GM12878 (cell line): ENCODE results near the gene IRF2. TPM values are rescaled to one million over a fixed set of nuclear protein-coding genes. Genes with fewer than 3 reads are reported as not detected.
A peak's percentile ranks its signal among the peaks of the same experiment; 100 is the strongest.

ENCODE experiments used
- ATAC-seq: fragments of 200-7000 bp; cut with Tn5 transposase; 3 replicates; pipeline ENCODE4 v1.9.1; 2020; ENCODE audit warnings: mild to moderate bottlenecking, moderate library complexity
- BruUV-seq: library from RNA; stranded (reverse); fragments of 400-500 nt; replicated peaks from 2 replicates; lab custom pipeline; 2021; lab: Mats Ljungman, UMichigan
- CTCF ChIA-PET: fragments of 300-600 bp; sonication (Branson Sonifier 250); formaldehyde crosslinking; extraction: SDS; loops from one replicate; lab custom pipeline; 2021; ENCODE audit warnings: inconsistent platforms; lab: Yijun Ruan, JAX
- POLR2A ChIA-PET: fragments of 350-600 bp; formaldehyde crosslinking; extraction: SDS; loops from one replicate; lab custom pipeline; 2021; ENCODE audit warnings: inconsistent platforms; lab: Charles Lee
- RAD21 ChIA-PET: fragments of 300-600 bp; sonication (Branson Sonifier 250); formaldehyde crosslinking; loops from one replicate; lab custom pipeline; 2023; ENCODE audit warnings: antibody characterized with exemption; ENCODE audit not compliant: unreplicated experiment; lab: Charles Lee
- SMC1A ChIA-PET: fragments of 300-600 bp; sonication (Branson Sonifier 250); formaldehyde crosslinking; loops from one replicate; lab custom pipeline; 2023; ENCODE audit not compliant: unreplicated experiment, uncharacterized antibody; lab: Charles Lee
- DNase-seq: peaks from one replicate; pipeline ENCODE4 v3.0.0-alpha.2; 2011; ENCODE audit warnings: low read depth, low spot score
- FAIRE-seq: peaks from 3 replicates; lab custom pipeline; 2011; peaks lifted over from hg19 to GRCh38; lab: Jason Lieb, UNC
- H2AFZ ChIP-seq: 2 replicates; pipeline ENCODE4 v1.6.0; 2011; ENCODE audit warnings: low read depth, low read length, control low read depth; ENCODE audit not compliant: control insufficient read depth
- H3K27ac ChIP-seq: 2 replicates; pipeline ENCODE4 v1.5.1; 2011; ENCODE audit warnings: control low read depth; ENCODE audit not compliant: control insufficient read depth, insufficient read depth
- H3K27me3 ChIP-seq, 2 experiments: replicated peaks in 1 of 2; 2 replicates each; pipeline versions ENCODE4 v1.6.0 to v1.6.1; 2011; ENCODE audit warnings: low read length in 1 of 2; ENCODE audit not compliant: control insufficient read depth in 2 of 2, insufficient read depth in 2 of 2
- H3K36me3 ChIP-seq, 2 experiments: 2 replicates each; pipeline ENCODE4 v1.5.1; 2011; ENCODE audit warnings: low read length in 1 of 2; ENCODE audit not compliant: control insufficient read depth in 2 of 2, insufficient read depth in 2 of 2
- H3K4me1 ChIP-seq: 2 replicates; pipeline ENCODE4 v1.6.1; 2011; ENCODE audit warnings: mild to moderate bottlenecking, low read length, moderate library complexity, mixed read lengths; ENCODE audit not compliant: control insufficient read depth, insufficient read depth
- H3K4me2 ChIP-seq: 2 replicates; pipeline ENCODE4 v1.6.0; 2011; ENCODE audit warnings: control low read depth; ENCODE audit not compliant: control insufficient read depth, insufficient read depth
- H3K4me3 ChIP-seq: fragments of 200-600 bp; sonication (generic); 2 replicates; pipeline ENCODE4 v1.5.1; 2016
- H3K79me2 ChIP-seq: 2 replicates; pipeline ENCODE4 v1.6.0; 2011; ENCODE audit warnings: low read length; ENCODE audit not compliant: control insufficient read depth, insufficient read depth
- H3K9ac ChIP-seq: 2 replicates; pipeline ENCODE4 v1.8.0; 2011; ENCODE audit warnings: low read length, control low read depth, mixed read lengths; ENCODE audit not compliant: control insufficient read depth, insufficient read depth
- H3K9me3 ChIP-seq: replicated peaks from 3 replicates; pipeline ENCODE4 v1.5.1; 2011; ENCODE audit warnings: mild to moderate bottlenecking, low read length; ENCODE audit not compliant: control insufficient read depth, insufficient read depth
- H4K20me1 ChIP-seq: 2 replicates; pipeline ENCODE4 v1.6.0; 2011; ENCODE audit not compliant: control insufficient read depth, insufficient read depth
- ATF7 ChIP-seq: fragments of 450-650 bp; IDR thresholded peaks from 2 replicates; pipeline ENCODE4 v1.6.1; 2016; ENCODE audit warnings: low read depth, mild to moderate bottlenecking
- BCL3 ChIP-seq: IDR thresholded peaks from 2 replicates; pipeline ENCODE4 v1.6.1; 2011; ENCODE audit warnings: borderline replicate concordance, low read depth, mild to moderate bottlenecking, moderate library complexity, low read length; ENCODE audit not compliant: insufficient read depth, poor library complexity, severe bottlenecking
- CREM ChIP-seq: IDR thresholded peaks from 2 replicates; pipeline ENCODE4 v1.6.1; 2014; ENCODE audit warnings: antibody characterized with exemption, low read depth
- ELK1 ChIP-seq: IDR thresholded peaks from 2 replicates; pipeline ENCODE4 v1.6.1; 2012; ENCODE audit warnings: low read depth, low read length, improper control_type of control experiment
- ESRRA ChIP-seq: IDR thresholded peaks from 2 replicates; pipeline ENCODE4 v1.6.1; 2012; ENCODE audit warnings: mild to moderate bottlenecking, low read length, improper control_type of control experiment
- HDAC6 ChIP-seq: fragments of 200-600 bp; sonication (generic); IDR thresholded peaks from one replicate; pipeline ENCODE4 v1.8.0; 2017; ENCODE audit warnings: antibody characterized with exemption; ENCODE audit not compliant: unreplicated experiment
- KLF5 ChIP-seq: fragments of 450-650 bp; IDR thresholded peaks from 2 replicates; pipeline ENCODE4 v1.6.1; 2014; ENCODE audit warnings: mild to moderate bottlenecking; ENCODE audit not compliant: partially characterized antibody
- NR2C2 ChIP-seq: IDR thresholded peaks from 2 replicates; pipeline ENCODE4 v1.6.1; 2011; ENCODE audit warnings: borderline replicate concordance, low read depth; ENCODE audit not compliant: control insufficient read depth, insufficient read length
- PAX8 ChIP-seq: fragments of 450-650 bp; IDR thresholded peaks from 2 replicates; pipeline ENCODE4 v1.6.1; 2017; ENCODE audit warnings: mild to moderate bottlenecking, moderate library complexity
- RAD51 ChIP-seq: fragments of 450-650 bp; IDR thresholded peaks from 2 replicates; pipeline ENCODE4 v1.6.1; 2016; ENCODE audit warnings: moderate library complexity, mild to moderate bottlenecking, inconsistent platforms
- SMAD1 ChIP-seq: fragments of 450-650 bp; IDR thresholded peaks from 2 replicates; pipeline ENCODE4 v1.6.1; 2018; ENCODE audit warnings: mild to moderate bottlenecking, low read depth; ENCODE audit not compliant: partially characterized antibody
- STAT3 ChIP-seq: IDR thresholded peaks from 2 replicates; pipeline ENCODE4 v1.6.1; 2011; ENCODE audit warnings: low read depth, low read length, improper control_type of control experiment
- TCF3 ChIP-seq: IDR thresholded peaks from 2 replicates; pipeline ENCODE4 v1.6.1; 2012; ENCODE audit warnings: low read depth, mild to moderate bottlenecking, low read length, borderline replicate concordance; ENCODE audit not compliant: insufficient read depth
- WRNIP1 ChIP-seq: IDR thresholded peaks from 2 replicates; pipeline ENCODE4 v1.6.1; 2011; ENCODE audit warnings: low read depth, low read length, improper control_type of control experiment, borderline replicate concordance
- ZNF217 ChIP-seq: fragments of 450-650 bp; IDR thresholded peaks from 2 replicates; pipeline ENCODE4 v1.6.1; 2017; ENCODE audit warnings: antibody characterized with exemption, mild to moderate bottlenecking
- WGBS: methylation state at CpG from one replicate; pipeline ENCODE4 v1.1.6; 2016; ENCODE audit warnings: low lambda C conversion rate; ENCODE audit not compliant: insufficient replicate concordance, insufficient coverage; ENCODE audit errors: missing lambda C conversion rate; 5-methylcytosine and 5-hydroxymethylcytosine counted together
- in situ Hi-C: fragments of 300-500 bp; cut with MboI; formaldehyde crosslinking; loops from 9 replicates; pipeline ENCODE4 v1.14.3; 2018; ENCODE audit warnings: mixed read lengths
- intact Hi-C: fragments of 100-400 bp; cut with micrococcal nuclease; formaldehyde crosslinking; loops from one replicate; pipeline ENCODE4 v1.14.2; 2022; ENCODE audit not compliant: unreplicated experiment
- polyA plus RNA-seq, 11 experiments: library from polyadenylated mRNA; depleted of rRNA in 4 of 11; unstranded in 6 of 11; stranded (reverse) in 5 of 11; fragments of >200 nt; fragmentation: Nextera tagmentation in 4 of 11; fragmentation: Illumina TruSeq in 1 of 11; extraction: Ambion mirVana in 4 of 11; extraction: Trizol in 1 of 11; gene quantifications; 1 replicate in 1 of 11; 2 replicates in 10 of 11; pipeline versions ENCODE4 v1.2.1 to v1.2.3, GENCODE V29; 2011 to 2016; ENCODE audit warnings: inconsistent platforms in 2 of 11, missing spikeins in 2 of 11, low read depth in 1 of 11
- total RNA-seq, 4 experiments: library from RNA; depleted of rRNA in 3 of 4; stranded (reverse); fragments of >200 nt in 3 of 4; fragmentation: Illumina TruSeq in 1 of 4; extraction: Trizol in 1 of 4; gene quantifications; 2 replicates each; pipeline versions ENCODE4 v1.2.1 to v1.2.3, GENCODE V29; 2013 to 2021
- TF ChIP-seq, protein P1 (sequence below): fragments of 450-650 bp; IDR thresholded peaks from 2 replicates; pipeline ENCODE4 v1.6.1; 2017; ENCODE audit warnings: mild to moderate bottlenecking

IRF2 gene
- total and polyA plus RNA-seq, 10 of the 15 experiments (the other 5 are each of a cell fraction or from before 2014, with no cell fraction given): 45.1 to 99.3 (median 58.9) TPM

DNA sequence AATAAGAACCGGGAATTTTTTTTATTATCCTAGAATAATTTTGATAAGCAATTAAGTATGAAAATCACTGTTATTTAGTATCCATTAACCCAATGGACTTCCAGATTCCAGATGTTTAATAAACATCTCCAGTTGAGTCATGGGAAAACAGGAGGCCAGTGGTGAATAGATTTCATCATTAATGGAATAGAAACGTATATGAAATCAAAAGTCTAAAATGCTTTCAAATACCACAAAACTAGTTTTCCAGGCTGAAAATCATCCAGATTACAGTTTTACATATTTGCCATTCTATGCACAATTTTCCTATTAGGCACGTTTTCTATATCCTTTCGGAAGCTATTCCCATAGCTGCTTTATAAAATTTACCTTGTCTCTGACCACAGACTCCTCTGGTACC lies 35.0 kb downstream of the IRF2 start (continued):
- TF ChIP-seq, protein P1, sequence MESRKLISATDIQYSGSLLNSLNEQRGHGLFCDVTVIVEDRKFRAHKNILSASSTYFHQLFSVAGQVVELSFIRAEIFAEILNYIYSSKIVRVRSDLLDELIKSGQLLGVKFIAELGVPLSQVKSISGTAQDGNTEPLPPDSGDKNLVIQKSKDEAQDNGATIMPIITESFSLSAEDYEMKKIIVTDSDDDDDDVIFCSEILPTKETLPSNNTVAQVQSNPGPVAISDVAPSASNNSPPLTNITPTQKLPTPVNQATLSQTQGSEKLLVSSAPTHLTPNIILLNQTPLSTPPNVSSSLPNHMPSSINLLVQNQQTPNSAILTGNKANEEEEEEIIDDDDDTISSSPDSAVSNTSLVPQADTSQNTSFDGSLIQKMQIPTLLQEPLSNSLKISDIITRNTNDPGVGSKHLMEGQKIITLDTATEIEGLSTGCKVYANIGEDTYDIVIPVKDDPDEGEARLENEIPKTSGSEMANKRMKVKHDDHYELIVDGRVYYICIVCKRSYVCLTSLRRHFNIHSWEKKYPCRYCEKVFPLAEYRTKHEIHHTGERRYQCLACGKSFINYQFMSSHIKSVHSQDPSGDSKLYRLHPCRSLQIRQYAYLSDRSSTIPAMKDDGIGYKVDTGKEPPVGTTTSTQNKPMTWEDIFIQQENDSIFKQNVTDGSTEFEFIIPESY: no peak

GRCh38 chr4:184438375-184438774 lies 36.0 kb downstream of the IRF2 start:
- Histone ChIP-seq H3K27me3 (no peaks in the 10 kb centered on the region), H3K9ac (no peak overlapping the region), H3K4me3 (no peak overlapping the region), H3K27ac (no peak overlapping the region), H3K9me3 (no peaks in the 10 kb centered on the region), H3K36me3 (peaks cover 3 to 12% of the 10 kb centered on the region in 2 experiments; a peak in 2 of 4 replicates), H2AFZ (no peak overlapping the region), H3K79me2 (peaks cover 80% of the 10 kb centered on the region), H3K4me1 (no peaks in the 10 kb centered on the region; the same call in 1 of the 2 replicates)
- ChIA-PET RAD21 (no interaction called here), SMC1A (interaction anchor here (0.6 to 1.9 kb wide), 6 partner anchors 9 to 174 kb away, joined by 3 to 6 read pairs (median 4); no protein-coding TSS in a partner anchor), POLR2A (interaction anchor here (0.9 to 1.0 kb wide), 2 partner anchors 9 to 24 kb away, joined by 3 read pairs; no protein-coding TSS in a partner anchor), CTCF (interaction anchor here (0.6 to 1.0 kb wide), 4 partner anchors 12 to 99 kb away, joined by 3 to 4 read pairs (median 3); no protein-coding TSS in a partner anchor)
- no peak for ATAC-seq
- in situ Hi-C loops: no loop called here
- DNase-seq: no peak
- intact Hi-C loops: no loop called here
- no TSS peak for BruUV-seq
- TF ChIP-seq ZNF217 (no peak), KLF5 (no peak), SMAD1 (no peak), ATF7 (no peak), RAD51 (no peak), TCF3 (no peak), ELK1 (no peak), WRNIP1 (no peak), NR2C2 (no peak), BCL3 (no peak), PAX8 (no peak), CREM (no peak), ESRRA (no peak), HDAC6 (no peak), STAT3 (no peak)
- TF ChIP-seq, all 136 proteins: peak for 0
- 88% methylated on average over 9 of the region's 9 CpGs for WGBS
- Histone ChIP-seq H4K20me1 (no peaks in the 10 kb centered on the region), H3K4me2 (0 out of 2 replicates have a peak overlapping the region, but pooled peaks have one; percentile 9)
- no peak for FAIRE-seq
